Peyer's patch (tissue), 4 donors: Measurements from ENCODE around the gene CCDC92B. TPM values are rescaled to one million over a fixed set of nuclear protein-coding genes. Genes with fewer than 3 reads are reported as not detected.

Source experiments
- DNase-seq, 3 donors: peaks; one replicate each; pipeline ENCODE4 v3.0.0-alpha.2; 2017 to 2019
- H3K27ac ChIP-seq, 4 donors: fragments of 200-600 bp; sonication (generic); one replicate each; pipeline ENCODE4 v1.5.1; 2016 to 2019
- H3K27me3 ChIP-seq, 2 donors: fragments of 200-600 bp; sonication (generic); one replicate each; pipeline ENCODE4 v1.5.1; 2019
- H3K36me3 ChIP-seq, 3 donors: fragments of 200-600 bp; sonication (generic); one replicate each; pipeline ENCODE4 v1.5.1; 2016 to 2019
- H3K4me1 ChIP-seq, 4 donors: fragments of 200-600 bp; sonication (generic); one replicate each; pipeline ENCODE4 v1.5.1; 2016 to 2019
- H3K4me3 ChIP-seq, 4 donors: fragments of 200-600 bp; sonication (generic); 1 replicate in 3 of 4; 2 replicates in 1 of 4; pipeline ENCODE4 v1.5.1; 2016 to 2019; ENCODE audit warnings: mild to moderate bottlenecking in 1 of 4
- H3K9me3 ChIP-seq, 4 donors: fragments of 200-600 bp; sonication (generic); one replicate each; pipeline ENCODE4 v1.5.1; 2016 to 2019; ENCODE audit warnings: mild to moderate bottlenecking in 1 of 4
- CTCF ChIP-seq, 6 experiments: fragments of 450-650 bp in 4 of 6; fragments of 200-600 bp in 2 of 6; sonication (generic) in 1 of 6; IDR thresholded peaks; one replicate each; pipeline ENCODE4 v1.5.1; 2017 to 2019; ENCODE audit warnings: antibody characterized with exemption in 6 of 6, mild to moderate bottlenecking in 3 of 6, moderate library complexity in 1 of 6
- POLR2A ChIP-seq, 2 donors: fragments of 450-650 bp; IDR thresholded peaks; one replicate each; pipeline ENCODE4 v1.5.1; 2017; ENCODE audit warnings: antibody characterized with exemption in 2 of 2, mild to moderate bottlenecking in 2 of 2, moderate library complexity in 2 of 2
- total RNA-seq, 4 donors: library from RNA; depleted of rRNA; stranded (reverse); fragments of >200 nt; gene quantifications; one replicate each; pipeline ENCODE4 v1.1.0, GENCODE V29; 2016

The CCDC92B gene
- total RNA-seq, 4 donors from 2014 or later, result 1.5 to 1.6 TPM; not detected in 2

GRCh38 chr17:2710803-2711607 lies 38.4 kb downstream of the CCDC92B start:
- no peaks in the 10 kb centered on the region for H3K27me3 ChIP-seq
- H3K27ac ChIP-seq, result peak overlapping the region; percentile 70 to 96 (median 78)
- peaks cover 0 to 51% (median 22%) of the 10 kb centered on the region in 4 donors for H3K4me1 ChIP-seq
- H3K9me3 ChIP-seq, result no peaks in the 10 kb centered on the region
- DNase-seq, result peak in 1 of 3 donors; percentile 71
- no peak for TF ChIP-seq CTCF (IDR thresholded peaks at IDR 0.05)
- TF ChIP-seq POLR2A (IDR thresholded peaks at IDR 0.05), result peak in 1 of 2 donors; percentile 25
- H3K36me3 ChIP-seq, result no peaks in the 10 kb centered on the region
- H3K4me3 ChIP-seq, result peak overlapping the region; percentile 58 to 96 (median 84)

- Histone ChIP-seq H3K4me1 (peaks cover 0 to 56% (median 22%) of the 10 kb centered on the region in 4 donors), H3K27ac (peak overlapping the region; percentile 70 to 96 (median 78))
Observed at GRCh38 chr17:2710071-2710802, 39.2 kb downstream of the CCDC92B start.

GRCh38 chr17:2709183-2709661 lies 40.2 kb downstream of the CCDC92B start:
- Histone ChIP-seq H3K27ac (peak overlapping the region; percentile 17 to 96 (median 78)), H3K36me3 (peaks cover 0 to 3% (median 0%) of the 10 kb centered on the region in 3 donors), H3K4me3 (peak overlapping the region in 3 of 4 donors; percentile 78 to 96 (median 91)), H3K4me1 (peaks cover 0 to 56% (median 22%) of the 10 kb centered on the region in 4 donors), H3K9me3 (no peaks in the 10 kb centered on the region), H3K27me3 (no peaks in the 10 kb centered on the region)
- TF ChIP-seq POLR2A (IDR thresholded peaks at IDR 0.05), result peak; percentile 43 to 71
- TF ChIP-seq CTCF (IDR thresholded peaks at IDR 0.05), result no peak
- peak; percentile 47 to 87 (median 85) for DNase-seq

More at GRCh38 chr17:2710071-2710802, 39.2 kb downstream of the CCDC92B start:
- Histone ChIP-seq H3K27me3 (no peaks in the 10 kb centered on the region), H3K36me3 (no peaks in the 10 kb centered on the region), H3K4me3 (peak overlapping the region; percentile 58 to 96 (median 84)), H3K9me3 (no peaks in the 10 kb centered on the region)
- TF ChIP-seq POLR2A (IDR thresholded peaks at IDR 0.05) (no peak), CTCF (IDR thresholded peaks at IDR 0.05) (no peak)
- peak in 1 of 3 donors; percentile 61 for DNase-seq

- Histone ChIP-seq H3K4me1 (peaks cover 0 to 56% (median 22%) of the 10 kb centered on the region in 4 donors), H3K27ac (peak overlapping the region; percentile 17 to 96 (median 78)), H3K36me3 (peaks cover 0 to 9% (median 0%) of the 10 kb centered on the region in 3 donors), H3K27me3 (no peaks in the 10 kb centered on the region), H3K9me3 (no peaks in the 10 kb centered on the region), H3K4me3 (peak overlapping the region in 2 of 4 donors; percentile 78 to 91)
- DNase-seq, result no peak
- TF ChIP-seq POLR2A (IDR thresholded peaks at IDR 0.05), result no peak
- no peak for TF ChIP-seq CTCF (IDR thresholded peaks at IDR 0.05)
Observed at GRCh38 chr17:2708585-2709182, 40.8 kb downstream of the CCDC92B start.
